Neural cell (in vitro differentiated cells): ENCODE data around the gene OBSL1. TPM values are rescaled to one million over a fixed set of nuclear protein-coding genes. Genes with fewer than 3 reads are reported as not detected.

Experiments used
- H2AFZ ChIP-seq: fragments of 200-600, 300-800 bp; sonication (generic), shearing (Covaris generic); 2 replicates; pipeline ENCODE4 v1.6.0; 2014; ENCODE audit warnings: low read depth, mild to moderate bottlenecking, antibody characterized with exemption, low read length, moderate library complexity
- H3F3A ChIP-seq: fragments of 200-600 bp; shearing (Covaris generic); 2 replicates; pipeline ENCODE4 v1.6.1; 2016; ENCODE audit warnings: mild to moderate bottlenecking, moderate library complexity, mixed read lengths, antibody characterized with exemption, low read length; ENCODE audit not compliant: insufficient read depth, poor library complexity, severe bottlenecking
- H3K27ac ChIP-seq: fragments of 200-600, 300-800 bp; sonication (generic), shearing (Covaris generic); 2 replicates; pipeline ENCODE4 v1.5.1; 2014; ENCODE audit warnings: mild to moderate bottlenecking, low read length, moderate library complexity
- H3K27me3 ChIP-seq: fragments of 300-800, 200-600 bp; sonication (generic), shearing (Covaris generic); 2 replicates; pipeline ENCODE4 v1.6.0; 2014; ENCODE audit warnings: mild to moderate bottlenecking, low read depth, low read length, moderate library complexity; ENCODE audit not compliant: insufficient read depth
- H3K36me3 ChIP-seq: fragments of 300-800, 200-600 bp; sonication (generic), shearing (Covaris generic); 2 replicates; pipeline ENCODE4 v1.5.1; 2014; ENCODE audit warnings: mild to moderate bottlenecking, antibody characterized with exemption, low read length, moderate library complexity; ENCODE audit not compliant: insufficient read depth
- H3K4me2 ChIP-seq: fragments of 300-800, 200-600 bp; sonication (generic), shearing (Covaris generic); 2 replicates; pipeline ENCODE4 v1.6.0; 2014; ENCODE audit warnings: mild to moderate bottlenecking, low read length
- H3K4me3 ChIP-seq: fragments of 300-800, 200-600 bp; sonication (generic), shearing (Covaris generic); 2 replicates; pipeline ENCODE4 v1.5.1; 2014; ENCODE audit warnings: mild to moderate bottlenecking, low read length, moderate library complexity
- H3K79me2 ChIP-seq: fragments of 200-600 bp; shearing (Covaris generic); replicated peaks from 2 replicates; pipeline ENCODE4 v1.6.0; 2014; ENCODE audit warnings: mild to moderate bottlenecking, low read length, moderate library complexity; ENCODE audit not compliant: insufficient read depth
- H3K9ac ChIP-seq: fragments of 300-800, 200-600 bp; sonication (generic), shearing (Covaris generic); 2 replicates; pipeline ENCODE4 v1.6.1; 2016; ENCODE audit warnings: mild to moderate bottlenecking, low read length, mixed read lengths
- H3K9me2 ChIP-seq: fragments of 200-600 bp; shearing (Covaris generic); 2 replicates; pipeline ENCODE4 v1.6.1; 2016; ENCODE audit warnings: mild to moderate bottlenecking, low read length, mixed read lengths; ENCODE audit not compliant: insufficient read depth
- H3K9me3 ChIP-seq: fragments of 200-600, 300-800 bp; sonication (generic), shearing (Covaris generic); 2 replicates; pipeline ENCODE4 v1.6.1; 2016; ENCODE audit warnings: mild to moderate bottlenecking, mixed run types, low read length, moderate library complexity, mixed read lengths
- H4K20me1 ChIP-seq: fragments of 200-600 bp; shearing (Covaris generic); 2 replicates; pipeline ENCODE4 v1.6.1; 2016; ENCODE audit warnings: mild to moderate bottlenecking, mixed run types; ENCODE audit not compliant: insufficient read depth
- CTCF ChIP-seq: fragments of 450-650 bp; IDR thresholded peaks from 2 replicates; pipeline ENCODE4 v1.5.1; 2014; ENCODE audit warnings: antibody characterized with exemption, mild to moderate bottlenecking, moderate library complexity; ENCODE audit not compliant: poor library complexity, severe bottlenecking
- EP300 ChIP-seq: fragments of 450-650 bp; conservative IDR thresholded peaks from 2 replicates; pipeline ENCODE4 v1.6.1; 2014; ENCODE audit warnings: antibody characterized with exemption, mild to moderate bottlenecking, moderate library complexity; ENCODE audit not compliant: poor library complexity, severe bottlenecking
- EZH2 ChIP-seq: fragments of 200-600, 300-800 bp; shearing (Covaris generic), sonication (generic); IDR thresholded peaks from 2 replicates; pipeline ENCODE4 v1.6.1; 2014; ENCODE audit warnings: antibody characterized with exemption, low read length, borderline replicate concordance, mild to moderate bottlenecking; ENCODE audit not compliant: insufficient read depth, poor library complexity, severe bottlenecking
- MXI1 ChIP-seq: fragments of 450-650 bp; conservative IDR thresholded peaks from 2 replicates; pipeline ENCODE4 v1.6.1; 2014; ENCODE audit warnings: antibody characterized with exemption, mild to moderate bottlenecking; ENCODE audit not compliant: poor library complexity, severe bottlenecking
- POLR2AphosphoS5 ChIP-seq: IDR thresholded peaks from 2 replicates; pipeline ENCODE4 v1.6.1; 2012
- RAD21 ChIP-seq: fragments of 450-650 bp; conservative IDR thresholded peaks from 2 replicates; pipeline ENCODE4 v1.6.1; 2014; ENCODE audit warnings: antibody characterized with exemption, mild to moderate bottlenecking, moderate library complexity
- SMC3 ChIP-seq: fragments of 450-650 bp; conservative IDR thresholded peaks from 2 replicates; pipeline ENCODE4 v1.6.1; 2014; ENCODE audit warnings: antibody characterized with exemption, mild to moderate bottlenecking, moderate library complexity; ENCODE audit not compliant: poor library complexity
- TAF1 ChIP-seq: IDR thresholded peaks from 2 replicates; pipeline ENCODE4 v1.6.1; 2012; ENCODE audit warnings: low read depth
- polyA plus RNA-seq: library from polyadenylated mRNA; depleted of rRNA; stranded (reverse); fragments of >200 nt; gene quantifications from 2 replicates; pipeline ENCODE4 v1.2.3, GENCODE V29; 2014

Gene OBSL1
- polyA plus RNA-seq, 1 donor from 2014 or later: 59.7 TPM

GRCh38 chr2:219521066-219521880 is 50.1 kb downstream of the OBSL1 start:
- Histone ChIP-seq H3K9me2 (no peaks in the 10 kb centered on the region), H3K9me3 (no peaks in the 10 kb centered on the region), H3K27me3 (no peaks in the 10 kb centered on the region), H3K4me3 (no peak overlapping the region), H3K4me2 (no peak overlapping the region), H3K36me3 (no peaks in the 10 kb centered on the region), H3K79me2 (no peaks in the 10 kb centered on the region), H2AFZ (no peak overlapping the region), H3F3A (no peaks in the 10 kb centered on the region), H4K20me1 (no peaks in the 10 kb centered on the region), H3K27ac (no peak overlapping the region), H3K9ac (no peak overlapping the region)
- TF ChIP-seq EP300: no peak
- no peak for TF ChIP-seq POLR2AphosphoS5
- no peak for TF ChIP-seq EZH2
- no peak for TF ChIP-seq MXI1
- TF ChIP-seq RAD21: peak; percentile 48
- TF ChIP-seq TAF1: no peak
- peak; percentile 57 for TF ChIP-seq SMC3
- TF ChIP-seq CTCF: peak; percentile 59

GRCh38 chr2:219520079-219520478 is 51.3 kb downstream of the OBSL1 start:
- no peaks in the 10 kb centered on the region for H3K9me2 ChIP-seq
- no peaks in the 10 kb centered on the region for H3K36me3 ChIP-seq
- TF ChIP-seq CTCF (no peak), SMC3 (no peak), RAD21 (no peak), EZH2 (no peak), EP300 (no peak), TAF1 (no peak)
- H3K27me3 ChIP-seq: no peaks in the 10 kb centered on the region
- H3K27ac ChIP-seq: no peak overlapping the region
- no peaks in the 10 kb centered on the region for H3F3A ChIP-seq
- no peaks in the 10 kb centered on the region for H3K9me3 ChIP-seq
- H3K9ac ChIP-seq: no peak overlapping the region
- H3K4me3 ChIP-seq: no peak overlapping the region
- H3K4me2 ChIP-seq: no peak overlapping the region
- H2AFZ ChIP-seq: no peak overlapping the region
- H4K20me1 ChIP-seq: no peaks in the 10 kb centered on the region
- no peaks in the 10 kb centered on the region for H3K79me2 ChIP-seq
